Ramos (cell line): ENCODE results near the gene ROR1.

Experiments used
- in situ Hi-C: fragments of 300-500 bp; cut with MboI; formaldehyde crosslinking; loops from one replicate; pipeline ENCODE4 v1.14.3; 2022; ENCODE audit warnings: low sequenced_read_pairs; ENCODE audit not compliant: unreplicated experiment

Gene ROR1

GRCh38 chr1:64061430-64062104 lies 287.8 kb downstream of the ROR1 start:
- in situ Hi-C loops: no loop called here

GRCh38 chr1:64062529-64062928 lies 288.7 kb downstream of the ROR1 start:
- in situ Hi-C loops: no loop called here

- in situ Hi-C loops: no loop called here
Measured at GRCh38 chr1:64062941-64063581, 289.2 kb downstream of the ROR1 start.

GRCh38 chr1:64065571-64065970 lies 291.8 kb downstream of the ROR1 start:
- in situ Hi-C loops: no loop called here

GRCh38 chr1:64072089-64072793 lies 298.4 kb downstream of the ROR1 start:
- in situ Hi-C loops: no loop called here

GRCh38 chr1:64073705-64074104 lies 299.9 kb downstream of the ROR1 start:
- in situ Hi-C loops: no loop called here

- in situ Hi-C loops: no loop called here
Measured at GRCh38 chr1:64074767-64075166, 300.9 kb downstream of the ROR1 start.

- in situ Hi-C loops: no loop called here
Measured at GRCh38 chr1:64077281-64077940, 303.6 kb downstream of the ROR1 start.

- in situ Hi-C loops: no loop called here
Measured at GRCh38 chr1:64080941-64081562, 307.2 kb downstream of the ROR1 start.

GRCh38 chr1:64082459-64082858 lies 308.6 kb downstream of the ROR1 start:
- in situ Hi-C loops: no loop called here

GRCh38 chr1:64084451-64084850 lies 310.6 kb downstream of the ROR1 start:
- in situ Hi-C loops: no loop called here

- in situ Hi-C loops: no loop called here
Measured at GRCh38 chr1:64087768-64088167, 314.0 kb downstream of the ROR1 start.

- in situ Hi-C loops: no loop called here
Measured at GRCh38 chr1:64090436-64090835, 316.6 kb downstream of the ROR1 start.

- in situ Hi-C loops: no loop called here
Measured at GRCh38 chr1:64092851-64093371, 319.1 kb downstream of the ROR1 start.

GRCh38 chr1:64093941-64094340 lies 320.1 kb downstream of the ROR1 start:
- in situ Hi-C loops: no loop called here

- in situ Hi-C loops: no loop called here
Measured at GRCh38 chr1:64095832-64096231, 322.0 kb downstream of the ROR1 start.

GRCh38 chr1:64097859-64098258 lies 324.0 kb downstream of the ROR1 start:
- in situ Hi-C loops: no loop called here

GRCh38 chr1:64098436-64098835 lies 324.6 kb downstream of the ROR1 start:
- in situ Hi-C loops: no loop called here

GRCh38 chr1:64098846-64099582 lies 325.2 kb downstream of the ROR1 start:
- in situ Hi-C loops: no loop called here

GRCh38 chr1:64100791-64101190 lies 327.0 kb downstream of the ROR1 start:
- in situ Hi-C loops: no loop called here
